ENCODE results near the gene ZNF333.
"Not testable (repeated sequence)": the region's sequence is repeated elsewhere in the genome, so short reads cannot be mapped to it uniquely, and the experiment has no call there.

Gene ZNF333

DNA sequence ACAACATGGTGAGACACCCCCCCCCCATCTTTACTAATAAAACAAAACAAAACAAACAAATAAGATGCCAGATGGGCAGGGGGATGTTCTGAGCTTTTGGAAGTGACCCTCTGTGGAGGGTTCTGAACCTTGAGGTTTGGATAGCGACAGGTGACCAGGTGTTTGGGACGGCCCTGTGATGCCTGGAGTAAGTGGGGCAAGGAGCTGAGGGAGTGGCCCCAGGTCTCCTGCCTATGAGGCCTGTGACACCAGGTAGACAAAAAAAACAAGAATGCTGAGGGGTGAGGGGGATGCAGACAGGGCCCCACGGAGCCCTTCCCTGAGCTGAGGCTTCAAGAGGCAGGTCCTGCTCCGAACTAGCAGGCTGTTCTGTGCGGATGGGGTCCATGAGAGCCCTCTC lies 79.4 kb downstream of the ZNF333 start:
- DNase-seq (ENCODE audit: low spot score), result no peak

DNA sequence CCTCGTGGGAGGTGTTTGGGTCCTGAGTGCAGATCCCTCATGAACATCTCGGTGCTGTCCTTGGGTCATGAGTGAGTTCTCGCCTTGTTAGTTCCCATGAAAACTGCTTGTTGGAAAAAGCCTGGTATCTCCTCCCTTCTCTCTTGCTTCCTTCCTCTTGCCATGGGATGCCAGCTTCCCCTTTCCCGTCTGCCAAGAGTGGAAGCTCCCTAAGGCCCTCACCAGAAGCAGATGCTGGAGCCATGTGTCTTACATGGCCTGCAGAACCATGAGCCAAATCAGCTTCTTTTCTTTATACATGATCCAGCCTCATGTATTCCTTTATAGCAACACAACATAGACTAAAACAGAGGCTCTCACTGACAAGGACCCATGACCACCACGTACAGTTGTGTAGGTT lies 80.3 kb downstream of the ZNF333 start:
- DNase-seq (ENCODE audit: low spot score), result no peak

DNA sequence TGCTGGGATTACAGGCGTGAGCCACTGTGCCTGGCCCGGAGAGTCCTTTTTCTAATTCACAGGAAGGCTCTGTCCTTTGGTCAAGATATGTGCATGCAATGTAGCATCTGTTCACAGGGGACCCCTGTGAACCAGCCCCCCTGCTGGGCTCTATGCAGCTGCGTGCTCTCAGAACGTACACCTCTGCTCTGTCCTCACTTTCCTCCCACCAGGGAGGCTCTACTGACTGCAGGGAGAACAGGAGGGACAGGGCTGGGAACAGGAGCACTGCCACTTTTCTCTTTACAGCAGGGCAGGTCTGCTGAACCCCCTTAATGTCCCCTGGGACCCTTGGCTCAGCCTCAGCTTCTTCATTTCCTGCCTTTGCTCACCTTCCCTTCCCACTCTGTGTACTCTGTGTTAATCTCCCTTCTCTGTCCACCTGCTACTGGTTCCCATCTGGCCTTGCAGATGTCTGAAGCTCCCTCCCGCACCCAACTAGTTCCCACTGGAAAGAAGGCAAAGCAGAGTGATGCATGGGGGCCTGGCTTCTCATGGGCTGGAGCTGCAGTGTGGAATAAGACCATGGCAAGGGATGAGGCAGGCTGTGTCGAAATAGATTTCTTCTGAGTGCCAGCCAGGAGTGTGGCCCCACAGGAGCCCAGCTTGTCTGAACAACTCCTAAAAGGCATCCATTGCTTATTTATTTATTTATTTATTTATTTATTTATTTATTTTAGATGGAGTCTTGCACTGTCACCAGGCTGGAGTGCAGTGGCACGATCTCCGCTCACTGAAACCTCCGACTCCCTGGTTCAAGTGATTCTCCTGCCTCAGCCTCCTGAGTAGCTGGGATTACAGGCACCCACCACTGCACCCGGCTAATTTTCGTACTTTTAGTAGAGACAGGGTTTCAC lies 81.3 kb downstream of the ZNF333 start:
- no peak for DNase-seq (ENCODE audit: low spot score)

DNA sequence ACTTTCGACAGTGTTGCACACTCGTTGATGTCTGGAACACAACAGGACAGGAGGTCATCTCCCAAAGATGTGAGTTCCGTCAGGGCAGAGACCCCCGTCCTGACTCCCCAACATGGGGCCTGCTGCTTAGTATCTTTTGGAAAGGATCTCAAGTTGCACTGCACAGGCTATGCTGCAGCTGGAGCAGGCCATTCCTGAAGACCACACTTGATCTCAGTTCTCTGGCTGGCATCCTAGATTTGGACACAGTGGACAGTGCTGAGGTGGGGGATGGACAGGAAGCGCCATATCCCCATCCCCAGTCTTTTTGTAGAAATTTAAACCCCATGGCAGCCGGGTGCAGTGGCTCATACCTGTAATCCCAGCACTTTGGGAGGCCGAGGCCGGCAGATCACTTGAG lies 82.6 kb downstream of the ZNF333 start:
- no peak for DNase-seq (ENCODE audit: low spot score)

DNA sequence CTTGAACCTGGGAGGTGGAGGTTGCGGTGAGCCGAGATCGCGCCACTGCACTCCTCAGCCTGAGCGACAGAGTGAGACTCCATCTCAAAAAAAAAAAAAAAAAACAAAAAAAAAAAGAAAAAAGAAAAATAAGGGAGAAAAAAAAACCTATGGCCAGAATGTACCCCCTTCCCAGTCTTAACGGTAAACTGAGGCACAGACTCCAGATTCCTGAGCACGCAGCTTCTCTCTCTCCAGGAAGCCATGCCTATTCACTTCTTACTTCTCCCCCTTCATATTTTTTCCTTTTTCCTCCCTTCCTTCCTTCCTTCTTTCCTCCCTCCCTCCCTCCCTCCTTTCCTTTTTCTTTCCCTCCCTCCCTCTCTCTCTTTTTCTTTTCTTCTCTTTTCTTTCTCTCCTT lies 83.1 kb downstream of the ZNF333 start:
- no peak for DNase-seq (ENCODE audit: low spot score)

DNA sequence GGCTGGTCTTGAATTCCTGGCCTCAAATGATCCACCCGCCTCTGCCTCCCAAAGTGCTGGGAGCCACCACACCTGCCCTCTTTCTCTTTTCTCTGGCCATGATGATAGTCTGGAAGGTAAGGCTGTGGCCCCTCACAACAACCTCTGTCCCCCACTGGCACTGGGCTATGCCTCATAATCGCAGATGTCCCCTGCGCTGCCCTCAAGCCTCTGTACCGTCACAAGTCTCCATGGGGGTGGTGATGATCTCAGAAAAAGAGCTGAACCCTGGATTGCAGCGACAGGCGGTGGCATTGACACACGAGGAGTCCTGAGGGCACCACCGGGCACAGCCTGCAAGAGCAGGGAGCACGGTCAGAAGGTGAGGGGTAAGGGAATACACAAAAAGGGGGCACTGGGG lies 83.9 kb downstream of the ZNF333 start:
- DNase-seq (ENCODE audit: low spot score), result not testable (repeated sequence)

DNA sequence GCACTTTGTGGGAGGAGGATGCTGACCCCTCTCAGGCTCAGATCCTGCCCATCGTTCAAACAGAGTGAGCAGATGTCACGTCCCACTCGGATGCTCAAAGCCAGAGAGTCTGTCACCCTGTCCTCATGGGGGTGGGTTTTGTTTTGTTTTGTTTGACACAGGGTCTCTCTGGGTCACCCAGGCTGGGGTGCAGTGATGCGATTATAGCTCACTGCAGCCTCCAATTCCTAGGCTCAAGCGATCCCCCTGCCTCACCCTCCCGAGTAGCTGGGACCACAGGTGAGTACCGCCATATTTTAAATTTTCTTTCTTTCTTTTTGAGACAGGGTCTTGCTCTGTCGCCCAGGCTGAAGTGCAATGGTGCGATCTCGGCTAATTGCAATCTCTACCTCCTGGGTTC lies 84.5 kb downstream of the ZNF333 start:
- DNase-seq (ENCODE audit: low spot score), result no peak

DNA sequence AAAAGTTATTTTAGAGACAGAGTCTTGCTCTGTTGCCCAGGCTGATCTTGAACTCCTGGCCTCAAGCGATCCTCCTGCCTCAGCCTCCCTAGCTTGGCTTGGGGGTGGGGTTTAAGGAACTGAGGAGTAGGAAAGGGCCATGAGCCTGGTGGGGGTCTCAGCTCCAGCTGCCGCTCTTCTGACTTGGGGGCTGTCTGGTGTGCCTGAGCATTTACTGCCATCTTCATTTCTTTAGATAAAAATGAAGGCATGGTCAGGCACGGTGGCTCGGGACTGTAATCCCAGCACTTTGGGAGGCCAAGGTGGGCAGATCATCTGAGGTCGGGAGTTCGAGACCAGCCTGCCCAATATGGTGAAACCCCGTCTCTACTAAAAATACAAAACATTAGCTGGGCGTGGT lies 85.5 kb downstream of the ZNF333 start:
- not testable (repeated sequence) for DNase-seq (ENCODE audit: low spot score)

DNA sequence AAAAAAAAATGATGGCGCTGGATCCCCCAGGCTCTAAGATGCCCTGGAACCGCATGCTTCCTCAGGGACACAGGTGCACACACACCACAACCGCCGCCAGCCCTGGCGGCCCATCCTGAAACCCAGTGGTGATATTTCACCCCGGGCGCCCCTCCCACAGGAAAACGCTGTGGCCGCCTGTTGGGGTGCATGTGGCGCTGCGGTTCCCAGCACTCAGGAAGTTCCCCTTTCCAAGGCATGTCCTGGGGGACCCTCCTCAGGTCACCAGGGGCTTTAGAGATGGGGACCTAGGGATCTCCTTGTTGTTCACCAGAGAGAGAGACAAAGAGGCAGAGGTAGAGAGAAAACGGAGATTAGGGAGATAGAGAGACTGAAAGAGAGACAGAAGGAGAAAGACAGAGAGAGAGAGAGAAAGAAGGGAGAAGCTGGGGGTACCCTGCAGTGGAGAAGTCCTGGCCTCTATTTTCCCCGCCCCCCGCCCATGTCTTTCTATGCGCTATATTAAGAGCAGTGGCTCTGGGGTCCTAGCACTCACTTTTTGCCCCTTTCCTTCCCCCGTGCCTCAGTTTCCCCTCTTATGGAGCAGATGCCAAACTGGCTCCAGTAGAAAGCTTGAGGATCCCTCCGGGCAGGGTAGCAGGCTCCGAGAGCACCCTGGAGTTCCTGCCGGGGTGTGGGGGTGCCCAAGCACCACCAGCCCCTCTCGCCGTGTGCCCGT lies 86.2 kb downstream of the ZNF333 start:
- DNase-seq (ENCODE audit: low spot score), result no peak

DNA sequence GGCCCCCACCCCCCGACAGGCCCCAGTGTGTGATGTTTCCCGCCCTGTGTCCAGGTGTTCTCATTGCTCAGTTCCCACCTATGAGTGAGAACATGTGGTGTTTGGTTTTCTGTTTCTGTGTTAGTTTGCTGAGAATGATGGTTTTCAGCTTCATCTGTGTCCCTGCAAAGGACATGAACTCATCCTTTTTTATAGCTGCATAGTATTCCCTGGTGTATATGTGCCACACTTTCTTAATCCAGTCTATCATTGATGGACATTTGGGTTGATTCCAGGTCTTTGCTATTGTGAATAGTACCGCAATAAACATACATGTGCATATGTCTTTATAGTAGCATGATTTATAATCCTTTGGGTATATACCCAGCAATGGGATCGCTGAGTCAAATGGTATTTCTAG lies 87.8 kb downstream of the ZNF333 start:
- not testable (repeated sequence) for DNase-seq (ENCODE audit: low spot score)

DNA sequence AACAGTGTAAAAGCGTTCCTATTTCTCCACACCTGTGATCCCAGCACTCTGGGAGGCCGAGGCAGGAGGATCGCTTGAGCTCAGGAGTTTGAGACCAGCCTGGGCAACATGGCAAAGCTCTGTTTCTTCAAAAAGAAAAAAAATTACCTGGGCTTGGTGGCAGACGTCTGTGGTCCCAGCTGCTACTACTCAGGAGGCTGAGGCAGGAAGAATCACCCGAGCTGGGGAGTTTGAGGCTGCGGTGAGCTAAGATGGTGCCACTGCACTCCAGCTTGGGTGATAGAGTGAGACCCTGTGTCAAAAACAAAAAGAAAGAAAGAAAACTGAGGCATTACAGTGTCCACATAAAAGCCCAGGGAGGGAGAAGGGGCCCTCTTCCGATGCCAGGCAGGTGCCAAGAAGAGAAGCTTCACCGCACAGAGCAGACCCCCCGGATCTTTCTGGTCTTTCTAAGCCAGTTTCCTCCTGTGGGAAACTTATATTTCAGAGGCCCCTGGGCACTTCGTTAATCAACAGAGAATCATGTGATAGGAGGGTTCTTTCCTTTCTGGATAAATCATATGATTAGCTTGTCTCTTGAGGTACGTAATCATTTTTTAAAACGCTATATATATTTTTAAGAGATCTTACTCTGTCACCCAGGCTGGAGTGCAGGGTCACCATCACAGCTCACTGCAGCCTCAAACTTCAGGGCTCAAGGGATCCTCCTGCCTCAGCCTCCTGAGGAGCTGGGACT lies 88.4 kb downstream of the ZNF333 start, which contains the start of gene ADGRE2:
Gene ADGRE2 (minus strand): TSS at position 451 of the 736 bp plus-strand sequence. CDS start 1,804 bp downstream, outside the sequence.
- not testable (repeated sequence) for DNase-seq (ENCODE audit: low spot score)

DNA sequence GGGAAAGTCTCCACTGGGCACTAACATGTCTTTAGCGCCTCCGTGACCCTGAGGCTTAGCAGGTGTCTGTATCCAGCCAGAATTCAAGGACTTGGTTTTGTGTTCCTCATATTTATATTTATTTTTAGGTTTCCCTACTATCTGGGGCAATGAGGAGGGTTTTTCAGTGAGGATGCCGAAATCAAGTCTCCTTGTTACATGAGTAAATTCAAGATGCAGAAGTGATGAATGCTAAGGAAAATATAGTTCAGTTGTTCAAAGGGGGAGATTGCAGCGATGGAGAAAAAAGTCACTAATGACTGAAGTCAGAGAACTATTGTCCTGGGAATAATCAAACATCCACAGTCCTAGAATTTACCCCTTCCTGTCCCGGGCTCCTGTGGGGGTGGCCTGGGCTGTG lies 89.3 kb downstream of the ZNF333 start:
- DNase-seq (ENCODE audit: low spot score), result no peak

DNA sequence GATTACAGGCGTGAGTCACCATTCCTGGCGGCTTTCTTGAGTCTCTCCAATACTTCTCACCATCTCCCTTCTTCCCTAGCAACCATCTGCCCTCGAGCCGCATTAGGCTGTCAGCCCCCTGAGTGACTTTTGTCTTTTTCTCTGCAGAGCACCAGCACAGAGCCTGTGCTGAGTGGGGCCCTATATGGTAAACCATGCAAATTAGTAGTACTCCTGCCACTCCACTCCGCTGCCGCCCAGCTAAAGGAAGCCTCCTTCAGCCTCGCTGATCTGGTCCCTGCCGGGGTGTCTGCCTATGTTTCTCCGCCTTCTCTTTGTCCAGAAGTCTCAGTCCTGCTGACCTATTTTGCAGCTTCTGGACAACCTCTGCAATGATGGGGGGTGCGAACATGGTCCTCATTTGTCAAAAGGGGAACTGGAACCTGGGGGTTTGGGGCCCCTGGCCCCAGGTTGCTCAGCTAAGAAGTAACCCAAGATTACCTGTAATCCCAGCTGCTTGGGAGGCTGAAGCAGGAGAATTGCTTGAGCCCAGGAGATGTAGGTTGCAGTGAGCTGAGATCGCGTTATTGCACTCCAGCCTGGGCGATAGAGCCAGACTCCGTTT lies 90.9 kb downstream of the ZNF333 start:
- DNase-seq (ENCODE audit: low spot score), result not testable (repeated sequence)

DNA sequence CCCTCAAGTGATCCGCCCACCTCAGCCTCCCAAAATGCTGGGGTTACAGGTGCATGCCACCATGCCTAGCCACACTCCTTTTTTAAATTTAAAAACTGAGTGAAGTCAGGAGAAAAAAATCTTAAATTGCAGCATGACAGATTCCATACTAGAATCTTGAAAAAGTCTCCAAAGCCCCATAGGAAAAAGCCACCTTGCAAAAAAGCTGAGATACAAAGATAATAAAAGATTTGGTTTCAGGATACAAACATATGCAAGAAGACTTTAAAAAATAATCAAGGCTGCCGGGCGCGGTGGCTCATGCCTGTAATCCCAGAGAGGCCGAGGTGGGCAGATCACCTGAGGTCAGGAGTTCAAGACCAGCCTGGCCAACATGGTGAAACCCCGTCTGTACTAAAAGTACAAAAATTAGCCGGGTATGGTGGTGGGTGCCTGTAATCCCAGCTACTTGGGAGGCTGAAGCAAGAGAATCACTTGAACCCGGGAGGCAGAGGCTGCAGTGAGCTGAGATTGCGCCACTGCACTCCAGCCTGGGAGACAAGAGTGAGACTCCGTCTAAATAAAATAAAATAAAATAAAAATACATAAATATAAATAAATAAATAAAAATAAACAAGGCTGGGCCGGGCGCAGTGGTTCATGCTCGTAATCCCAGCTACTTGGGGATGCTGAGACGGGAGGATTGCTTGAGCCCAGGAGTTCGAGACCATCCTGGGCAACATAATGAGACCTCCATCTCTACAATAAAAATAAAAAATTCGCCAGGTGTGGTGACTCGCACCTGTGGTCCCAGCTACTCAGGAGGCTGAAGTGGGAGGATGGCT lies 92.1 kb downstream of the ZNF333 start:
- DNase-seq (ENCODE audit: low spot score), result not testable (repeated sequence)

DNA sequence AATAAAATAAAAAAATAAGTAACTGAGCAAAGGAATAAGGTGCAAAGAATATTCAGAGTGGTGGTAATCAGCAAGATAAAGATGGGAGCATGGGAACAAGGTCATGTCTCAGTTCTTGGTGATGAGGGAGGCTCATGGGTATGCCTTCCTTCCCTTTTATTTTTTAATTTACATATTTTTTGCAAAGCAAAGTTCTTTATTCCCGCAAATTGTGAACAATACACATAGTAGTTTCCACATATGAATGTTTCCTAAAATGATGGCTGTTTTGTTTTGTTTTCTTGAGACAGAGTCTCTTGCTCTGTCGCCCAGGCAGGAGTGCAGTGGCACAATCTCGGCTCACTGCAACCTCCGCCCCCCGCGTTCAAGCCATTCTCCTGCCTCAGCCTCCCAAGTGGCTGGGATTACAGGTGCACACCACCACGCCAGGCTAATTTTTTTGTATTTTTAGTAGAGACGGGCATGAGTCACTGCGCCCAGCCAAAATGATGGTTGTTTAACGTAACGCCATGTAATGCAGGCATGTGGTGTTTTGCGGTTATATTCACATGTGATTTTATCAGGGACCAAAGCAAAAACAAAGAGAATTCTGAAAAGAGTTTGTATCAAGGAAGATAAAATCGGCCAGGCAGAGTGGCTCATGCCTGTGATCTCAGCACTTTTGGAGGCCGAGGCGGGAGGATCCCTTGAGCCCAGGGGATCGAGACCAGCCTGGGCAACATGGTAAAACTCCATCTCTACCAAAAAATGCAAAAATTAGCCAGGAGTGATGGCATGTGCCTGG lies 93.0 kb downstream of the ZNF333 start:
- DNase-seq (ENCODE audit: low spot score), result no peak
